Pulmonary artery endothelial cell (primary cell): ENCODE data around the gene SPAG16. TPM values are rescaled to one million over a fixed set of nuclear protein-coding genes. Genes with fewer than 3 reads are reported as not detected.
"Not testable (repeated sequence)": the region's sequence is repeated elsewhere in the genome, so short reads cannot be mapped to it uniquely, and the experiment has no call there.

ENCODE experiments used
- DNase-seq: peaks from one replicate; pipeline ENCODE4 v3.0.0-alpha.2; 2011; ENCODE audit warnings: low read depth, low spot score
- total RNA-seq: library from RNA; depleted of rRNA; stranded (reverse); fragments of >200 nt; gene quantifications from 2 replicates; pipeline ENCODE4 v1.2.3, GENCODE V29; 2014

SPAG16 gene
- total RNA-seq, 1 donor from 2014 or later: 11.2 TPM

DNA sequence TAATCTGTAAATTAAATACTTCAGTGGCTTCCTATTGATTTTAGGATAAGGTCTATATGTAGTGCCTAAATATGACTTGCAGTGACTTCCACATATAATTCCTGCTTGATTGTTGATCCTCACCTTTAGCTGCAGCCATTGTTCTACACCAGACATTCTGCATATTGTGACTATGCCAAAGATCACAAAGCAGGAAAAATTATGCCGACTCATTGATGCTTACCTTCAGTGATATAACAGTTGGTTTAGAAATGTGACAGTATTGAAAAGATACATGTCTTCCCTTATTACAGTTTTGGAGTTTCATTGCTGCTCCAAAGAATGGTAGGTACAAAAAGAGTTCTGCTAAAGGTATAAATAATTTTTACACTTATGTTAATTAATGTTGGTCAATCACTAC is 12.3 kb upstream of the SPAG16 start:
- DNase-seq: no peak

DNA sequence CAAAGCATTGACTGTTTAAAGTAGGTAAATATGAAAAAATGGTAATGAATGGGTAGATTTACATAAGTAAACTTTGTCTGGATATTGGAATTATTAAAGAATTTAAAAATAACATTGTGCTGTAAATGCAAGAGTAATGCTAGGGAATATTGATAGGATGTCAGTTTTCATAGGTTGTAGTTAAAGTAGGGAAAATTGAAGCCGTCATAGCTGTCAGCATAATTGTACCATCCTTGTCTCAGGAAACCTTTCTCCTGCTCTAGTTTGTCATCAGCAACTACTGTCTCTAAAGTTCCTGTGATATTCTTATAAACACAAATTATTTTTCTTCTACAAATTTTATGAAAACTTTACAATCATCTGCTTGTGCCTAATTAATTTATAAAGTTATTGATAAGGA is 10.1 kb upstream of the SPAG16 start:
- no peak for DNase-seq

DNA sequence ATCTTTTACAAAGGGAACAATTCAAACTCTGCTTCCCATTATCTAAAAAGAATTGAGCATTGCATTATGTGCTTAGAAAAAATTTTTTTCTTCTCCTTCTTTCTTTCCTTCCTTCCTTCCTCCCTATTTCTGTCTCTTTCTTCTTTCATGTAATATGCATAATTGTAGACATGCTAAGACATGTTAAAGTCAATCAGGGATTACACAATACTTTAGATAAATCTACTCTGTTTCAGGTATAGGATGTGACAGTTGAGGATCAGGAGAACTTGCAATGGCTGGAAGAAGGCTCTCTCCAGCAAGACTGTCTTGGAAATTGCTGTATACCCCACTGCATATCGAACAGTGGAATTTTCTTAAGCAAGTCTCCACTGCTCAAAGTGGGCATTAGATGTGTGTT is 9.0 kb upstream of the SPAG16 start:
- DNase-seq: no peak

DNA sequence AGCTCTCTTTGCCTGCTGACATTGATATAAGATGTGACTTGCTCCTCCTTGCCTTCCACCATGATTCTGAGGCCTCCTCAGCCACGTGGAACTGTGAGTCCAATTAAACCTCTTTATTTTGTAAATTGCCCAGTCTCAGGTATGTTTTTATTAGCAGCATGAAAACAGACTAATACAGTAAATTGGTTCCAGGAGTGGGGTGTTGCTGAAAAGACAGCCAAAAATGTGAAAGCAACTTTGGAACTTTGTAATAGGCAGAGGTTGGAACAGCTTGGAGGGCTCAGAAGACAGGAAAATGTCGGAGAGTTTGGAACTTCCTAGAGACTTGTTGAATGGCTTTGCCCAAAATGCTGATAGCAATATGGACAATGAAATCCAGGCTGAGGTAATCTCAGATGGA is 7.1 kb upstream of the SPAG16 start:
- DNase-seq: not testable (repeated sequence)

DNA sequence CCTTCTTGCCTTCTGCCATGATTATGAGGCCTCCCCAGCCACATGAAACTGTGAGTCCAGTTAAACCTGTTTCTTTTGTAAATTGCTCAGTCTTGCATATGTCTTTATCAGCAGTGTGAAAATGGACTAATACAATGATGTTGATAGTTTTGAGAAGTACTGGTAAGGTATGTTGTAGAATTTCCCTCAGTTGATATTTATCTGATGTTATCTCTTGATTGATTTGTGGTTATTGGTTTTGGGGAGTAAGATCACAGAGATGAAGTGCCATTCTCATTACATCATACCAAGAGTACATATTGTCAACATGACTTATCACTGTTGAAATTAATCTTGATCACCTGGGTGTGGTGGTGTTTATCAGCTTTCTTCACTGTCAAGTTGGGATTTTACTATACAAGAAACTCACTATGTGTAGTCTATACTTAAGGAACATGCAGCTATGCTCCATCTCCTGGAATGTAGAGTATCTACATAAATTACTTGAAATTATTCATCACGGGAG is 5.1 kb upstream of the SPAG16 start:
- DNase-seq: no peak

DNA sequence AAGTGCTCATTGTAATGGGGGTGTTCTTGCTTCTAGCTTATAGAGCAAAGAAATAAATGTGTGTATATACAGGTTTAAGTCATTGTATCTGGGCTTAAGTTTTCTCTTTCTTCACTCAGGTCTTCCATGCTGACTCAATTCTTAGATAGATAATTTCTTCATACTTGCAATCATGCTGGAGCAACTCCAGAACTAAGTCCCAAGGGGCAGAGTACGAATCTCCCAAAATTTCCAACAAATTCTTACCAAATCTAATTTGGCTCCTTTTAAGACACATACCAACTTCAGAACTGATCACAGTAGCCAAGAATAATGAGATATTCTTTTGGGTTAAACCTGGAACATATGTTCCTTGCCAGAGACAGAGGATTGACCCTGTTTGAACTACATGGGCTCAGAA is 4.3 kb upstream of the SPAG16 start:
- DNase-seq: no peak

DNA sequence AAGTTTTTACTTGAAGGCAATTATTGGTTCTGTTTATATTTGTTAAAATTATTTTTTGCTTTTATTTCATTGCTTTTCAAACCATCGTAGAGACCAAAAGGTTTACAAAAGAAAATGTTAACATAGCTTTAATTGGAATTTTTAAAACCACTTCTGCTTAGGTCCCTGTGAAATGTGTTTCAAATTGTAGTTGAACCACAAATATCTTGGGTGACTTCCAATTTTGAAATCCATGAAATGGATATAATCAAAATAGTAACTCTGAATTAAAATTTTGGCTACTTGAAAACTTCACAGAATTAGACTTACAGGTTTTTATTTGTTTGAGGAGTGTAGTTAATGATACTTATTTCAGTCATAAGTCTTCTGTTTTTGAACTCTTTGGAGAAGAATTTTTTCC is 3.1 kb upstream of the SPAG16 start:
- DNase-seq: no peak

DNA sequence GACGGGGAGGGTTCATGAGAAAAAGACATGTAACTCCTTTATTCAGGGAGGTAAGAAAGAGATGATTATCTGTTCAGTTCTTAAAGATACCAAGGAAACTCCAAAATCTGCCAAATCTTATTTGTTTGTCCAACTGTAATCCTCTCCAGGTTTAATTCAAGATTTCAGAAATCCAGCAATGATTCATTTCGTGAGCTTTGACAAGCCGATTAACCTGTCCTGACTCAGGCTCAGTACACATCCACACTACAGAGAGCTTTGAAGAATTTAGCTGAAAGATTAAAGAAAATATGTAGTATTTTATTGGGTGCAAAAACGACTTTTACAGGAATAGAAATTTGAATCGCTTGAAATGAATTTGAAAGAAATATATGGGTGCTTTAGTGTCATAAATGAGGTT is 1.1 kb downstream of the SPAG16 start:
- DNase-seq: no peak

DNA sequence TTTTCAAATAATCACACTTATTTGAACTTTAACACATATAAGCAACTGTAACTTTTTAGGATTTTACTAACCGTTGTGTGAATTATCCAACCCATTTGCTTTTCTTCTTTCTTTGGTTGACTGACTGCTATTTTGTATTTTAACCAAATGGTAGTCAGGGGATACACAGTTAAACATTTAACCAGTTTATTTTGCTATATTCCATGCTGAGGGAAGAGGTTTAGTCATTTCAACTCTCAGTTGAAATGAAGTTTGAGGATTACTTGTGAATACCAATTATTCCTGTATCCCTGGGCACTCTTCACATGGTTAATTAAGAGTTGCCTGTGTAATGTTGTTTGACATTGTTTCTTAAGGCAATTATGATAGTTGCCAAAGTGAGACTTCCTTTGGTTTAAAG is 1.9 kb downstream of the SPAG16 start:
- DNase-seq: no peak

DNA sequence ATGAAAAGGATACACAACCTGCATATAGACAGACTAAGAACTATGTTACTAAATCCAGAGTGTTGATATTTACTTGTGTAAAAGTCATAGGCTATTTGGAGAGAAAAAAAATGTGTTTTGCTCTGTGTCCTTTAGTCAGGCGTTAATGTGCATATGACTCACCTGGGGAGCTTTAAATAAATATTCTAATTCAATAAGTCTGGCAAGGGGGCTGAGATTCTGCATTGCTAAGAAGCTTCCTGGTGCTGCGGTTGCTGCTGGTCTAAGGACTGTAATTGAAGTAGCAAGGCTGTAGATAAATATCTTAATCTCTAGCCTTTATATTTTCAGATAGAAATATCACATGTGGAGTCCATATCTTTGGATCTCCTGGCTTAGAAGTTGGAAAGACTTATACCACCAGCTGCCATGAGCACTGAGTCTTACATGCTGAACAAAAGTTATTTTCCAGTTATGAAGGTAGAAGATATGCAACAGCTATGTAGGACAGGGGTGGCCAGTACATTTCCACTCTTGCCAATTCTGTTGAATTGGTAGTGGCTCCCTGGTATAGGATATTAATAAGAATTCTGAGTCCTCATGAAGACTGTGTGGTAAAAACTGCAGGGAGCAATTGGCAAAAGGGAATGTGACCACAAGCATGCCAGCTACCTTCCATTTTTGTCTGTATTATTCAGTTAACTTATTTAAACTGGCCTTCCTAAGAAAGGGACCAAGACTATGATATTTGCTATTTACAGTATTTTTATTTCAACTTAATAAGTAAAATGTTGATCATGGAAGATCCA is 4.8 kb downstream of the SPAG16 start:
- DNase-seq: no peak

DNA sequence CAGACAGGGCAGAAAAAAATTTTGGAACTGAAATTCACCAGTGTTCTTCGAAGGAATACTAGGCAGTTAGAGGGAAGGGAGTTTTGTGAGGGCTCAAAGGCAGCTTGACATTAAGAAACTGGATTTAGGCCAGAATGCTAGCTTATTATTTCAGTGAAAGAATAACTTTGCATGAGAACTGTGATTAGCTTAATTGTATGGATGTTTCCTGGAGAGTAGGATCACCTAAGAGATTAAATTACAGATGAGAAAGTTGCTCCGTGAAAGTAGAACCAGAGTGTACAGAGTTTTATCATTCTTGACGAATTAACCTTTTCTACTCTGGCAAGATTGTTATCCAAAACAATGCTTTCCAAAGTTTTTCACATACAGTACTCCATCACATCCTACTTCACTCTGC is 6.2 kb downstream of the SPAG16 start:
- no peak for DNase-seq

DNA sequence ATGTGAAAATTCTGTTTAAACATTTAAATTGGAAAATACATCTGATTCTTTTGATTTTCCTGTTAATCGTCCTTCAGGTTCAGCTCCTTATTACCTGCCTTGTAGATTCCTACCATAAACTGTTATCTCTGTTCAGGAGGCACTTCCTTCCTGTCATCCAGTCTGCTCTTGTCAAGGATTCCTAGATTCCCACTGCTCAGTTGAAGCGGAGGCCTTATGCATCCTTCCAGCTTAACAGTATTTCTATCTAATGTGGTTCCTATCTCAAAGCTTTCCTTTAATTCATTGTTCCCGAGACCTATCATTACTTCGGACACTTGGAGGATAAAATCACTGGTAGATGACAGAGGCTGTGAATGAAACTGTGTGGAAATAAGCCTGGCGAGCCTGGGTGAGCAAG is 12.0 kb downstream of the SPAG16 start:
- DNase-seq: no peak

DNA sequence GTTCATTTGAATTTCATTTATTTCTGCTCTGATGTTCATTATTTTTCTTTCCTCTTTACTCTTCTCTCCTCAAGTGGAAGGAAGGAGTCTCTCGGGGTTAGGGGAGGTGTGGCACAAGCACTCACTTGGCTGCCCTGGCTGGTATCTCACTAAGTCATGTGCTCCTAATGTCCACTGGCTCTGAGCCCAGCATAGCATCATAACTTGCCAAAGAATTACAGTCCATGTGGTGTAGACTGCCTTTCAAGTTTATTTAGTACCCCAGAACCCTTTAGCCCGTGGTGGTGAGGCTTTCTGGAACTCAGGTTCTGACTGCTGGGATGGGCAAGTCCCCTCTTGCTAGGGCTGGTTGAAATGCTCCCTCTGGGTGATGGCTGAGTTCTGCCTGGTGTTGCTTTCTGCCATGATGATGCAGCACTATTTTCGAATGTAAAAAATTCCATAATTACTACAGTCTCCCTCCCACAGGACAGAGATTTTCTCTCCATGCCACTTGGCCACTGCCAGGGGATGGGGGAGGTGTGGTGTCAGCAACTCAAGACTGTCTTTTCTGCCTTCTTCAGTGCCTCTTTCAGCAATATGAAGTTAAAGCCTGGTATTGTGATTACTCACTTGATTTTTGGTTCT is 22.2 kb downstream of the SPAG16 start:
- DNase-seq: no peak

DNA sequence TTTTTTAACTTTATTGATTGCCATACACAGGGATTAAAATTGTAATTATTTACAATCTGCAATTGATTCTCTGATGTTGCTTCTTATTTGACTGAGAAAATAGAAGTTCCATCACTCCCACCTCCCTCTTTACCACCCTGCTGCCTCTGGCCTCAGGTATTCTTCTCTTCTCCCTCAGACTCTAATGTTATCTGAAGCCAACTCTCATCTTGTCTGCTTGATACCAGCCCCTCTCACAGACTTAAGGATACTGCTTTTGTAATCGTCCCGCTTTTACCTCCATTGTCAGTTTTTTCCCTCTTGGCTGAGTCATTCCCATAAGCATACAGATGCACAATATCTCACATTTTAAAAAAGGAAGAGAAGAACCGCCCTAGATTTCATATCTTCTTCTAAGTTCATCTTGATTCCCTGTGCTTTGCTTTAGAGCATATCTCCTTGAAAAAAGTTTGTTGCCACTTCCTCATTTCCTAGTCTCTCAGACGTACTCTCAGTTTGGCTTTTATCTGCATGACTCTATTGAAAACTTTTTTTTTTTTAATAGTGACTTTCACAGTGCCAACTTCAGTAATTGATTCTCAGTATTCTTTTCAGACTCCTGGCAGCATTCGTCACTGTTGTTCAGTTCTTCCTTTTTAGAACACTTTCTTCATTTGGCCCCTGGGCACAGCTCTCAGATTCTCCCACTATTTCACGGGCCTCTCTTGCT is 31.1 kb downstream of the SPAG16 start:
- no peak for DNase-seq

DNA sequence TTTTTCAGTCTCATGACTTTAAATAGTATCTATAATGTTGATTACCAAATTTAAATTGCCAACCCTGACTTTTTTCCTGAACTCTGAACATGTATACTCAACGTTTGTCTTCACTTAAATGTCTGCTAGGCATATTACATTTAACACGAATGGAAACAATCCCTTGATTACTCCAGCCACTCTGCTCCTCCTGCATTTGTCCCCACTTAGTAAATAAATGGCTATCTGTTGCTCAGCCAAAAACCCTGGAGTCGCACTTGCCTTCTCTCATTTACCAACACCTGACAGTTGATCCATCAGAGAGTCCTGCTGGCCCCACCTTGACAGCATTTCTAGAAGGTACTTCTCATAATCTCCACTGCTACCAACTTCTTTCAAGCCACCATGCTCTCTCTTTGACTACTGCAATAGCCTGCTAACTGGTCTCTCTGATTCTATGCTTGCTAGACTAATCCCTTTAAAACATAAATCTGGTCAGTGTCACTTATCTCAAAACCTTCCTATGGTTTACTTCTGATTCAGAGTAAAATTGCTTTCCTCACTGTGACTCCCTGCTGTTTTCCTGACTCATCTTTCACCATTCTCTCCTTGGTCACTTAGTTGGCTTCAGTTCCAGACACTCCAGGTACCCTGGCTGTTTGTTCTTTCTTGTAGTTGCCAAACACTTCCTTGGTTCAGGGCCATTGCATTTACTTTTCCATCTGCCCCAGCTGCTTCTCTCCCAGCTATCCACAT is 31.9 kb downstream of the SPAG16 start:
- no peak for DNase-seq

DNA sequence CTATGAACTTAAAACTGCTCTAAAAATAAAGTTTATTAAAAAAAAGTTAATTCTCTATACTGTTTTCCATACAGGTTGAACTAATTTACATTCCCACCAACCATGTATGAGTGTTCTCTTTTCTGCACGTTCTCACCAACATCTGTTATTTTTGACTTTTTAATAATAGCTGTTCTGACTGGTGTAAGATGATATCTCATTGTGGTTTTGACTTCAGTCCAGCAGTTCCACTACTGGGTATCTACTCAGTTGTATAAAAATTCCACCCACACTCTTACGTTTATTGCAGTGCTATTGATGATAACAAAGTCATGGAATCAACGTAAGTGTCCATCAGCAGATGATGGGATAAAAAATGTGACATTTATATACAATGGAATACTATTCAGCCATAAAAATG is 33.7 kb downstream of the SPAG16 start:
- no peak for DNase-seq

DNA sequence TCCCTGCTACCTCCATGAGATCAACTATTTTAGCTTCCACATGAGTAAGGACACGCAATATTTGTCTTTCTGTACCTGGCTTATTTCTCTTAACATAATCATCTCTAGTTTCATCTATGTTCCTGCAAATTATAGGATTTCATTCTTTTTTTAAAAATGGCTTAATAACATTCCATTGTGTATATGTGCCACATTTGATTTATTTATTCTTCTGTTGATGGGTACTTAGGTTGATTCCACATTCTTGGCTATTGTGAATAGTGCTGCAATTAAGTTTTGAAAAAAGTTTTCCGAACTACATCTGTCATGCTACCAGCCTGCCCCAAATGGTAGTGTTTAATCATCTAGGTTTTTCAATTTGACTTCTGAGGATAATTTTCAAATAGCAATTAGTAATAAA is 36.3 kb downstream of the SPAG16 start:
- no peak for DNase-seq

DNA sequence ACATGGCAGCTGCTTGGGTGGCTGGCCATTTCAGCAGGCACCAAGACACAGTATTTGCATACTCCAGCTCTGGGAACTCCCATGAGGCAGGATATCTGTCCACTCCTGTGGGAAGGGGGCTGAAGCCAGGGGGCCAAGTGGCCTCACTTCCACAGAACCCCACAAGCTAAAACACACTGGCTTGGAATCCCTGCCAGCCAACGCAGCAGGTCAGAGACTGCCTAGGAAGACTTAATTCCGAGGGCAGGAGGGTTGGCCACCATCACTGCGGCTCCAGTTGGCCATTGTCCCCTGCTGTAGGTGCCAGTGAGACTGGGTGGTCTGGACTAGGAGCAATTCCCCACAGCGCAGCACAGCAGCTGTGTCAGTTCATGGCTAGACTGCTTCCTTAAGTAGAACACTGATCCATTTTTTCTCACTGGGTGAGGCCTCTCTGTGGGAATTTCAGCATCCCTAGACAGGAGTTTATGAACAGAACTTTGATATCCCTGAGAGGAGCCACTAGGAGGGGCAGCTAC is 52.0 kb downstream of the SPAG16 start:
- no peak for DNase-seq

DNA sequence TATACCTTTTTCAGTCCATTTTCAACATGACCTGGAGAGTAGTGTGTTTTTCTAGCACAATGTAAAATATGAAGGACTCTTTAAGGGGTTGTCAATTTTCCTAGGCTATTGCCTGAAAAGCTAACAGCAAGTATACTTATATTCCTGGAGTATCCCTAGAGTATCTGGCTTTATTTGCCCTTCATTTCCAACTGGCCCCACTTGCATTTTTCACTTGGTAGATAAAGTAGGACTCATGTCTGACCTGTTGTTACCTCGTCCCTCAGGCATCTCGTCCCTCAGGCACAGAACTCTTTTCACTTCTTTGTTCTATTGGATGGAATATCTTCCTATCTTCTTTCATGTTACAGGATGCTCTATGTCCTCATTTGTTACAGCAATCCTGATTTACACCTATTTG is 69.2 kb downstream of the SPAG16 start:
- DNase-seq: no peak

DNA sequence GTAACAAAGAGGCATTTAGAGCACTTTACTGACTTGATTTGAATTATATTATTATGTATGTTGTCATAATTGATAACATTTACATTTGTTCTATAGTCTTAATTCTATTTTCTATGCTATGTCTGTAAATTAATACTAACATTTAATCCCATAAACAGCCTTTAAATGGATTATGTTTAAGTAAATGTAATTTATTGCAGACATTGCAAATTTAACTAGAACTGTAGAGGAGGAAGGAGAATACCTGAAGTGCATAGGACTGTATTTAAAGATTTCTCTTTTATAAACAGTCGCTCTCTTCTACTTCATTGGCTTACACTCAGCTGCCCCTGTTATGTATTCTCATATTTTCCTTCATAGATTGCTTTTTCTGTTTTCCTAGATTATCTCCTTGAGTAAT is 92.4 kb downstream of the SPAG16 start:
- no peak for DNase-seq

DNA sequence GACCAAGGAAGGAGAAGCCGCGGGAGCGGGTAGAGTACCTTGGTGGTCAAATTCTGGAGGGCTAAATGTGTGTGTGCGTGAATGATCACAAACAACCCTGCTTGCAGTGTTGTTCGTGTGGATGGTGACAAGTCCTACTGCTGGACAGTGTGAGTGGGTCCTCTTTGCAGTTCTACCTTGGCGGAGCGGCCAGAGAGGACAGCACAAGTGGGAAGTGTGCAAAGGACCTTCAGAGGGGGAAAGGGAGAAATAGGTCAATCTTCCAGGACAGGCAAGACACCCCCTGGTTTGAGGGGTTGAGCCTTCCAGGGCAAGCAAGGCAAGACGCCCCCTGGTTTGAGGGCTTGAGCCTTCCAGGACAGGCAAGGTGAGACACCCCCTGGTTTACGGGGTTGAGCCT is 122.8 kb downstream of the SPAG16 start:
- DNase-seq: not testable (repeated sequence)
